ENCODE data around the gene NAGPA. TPM values are rescaled to one million over a fixed set of nuclear protein-coding genes. Genes with fewer than 3 reads are reported as not detected.

Gene NAGPA
- total and polyA plus RNA-seq, 2 of the 8 experiments (the other 6 are each of a cell fraction or from before 2014, with no cell fraction given) = 10.1 to 13.2 TPM

Other genes with a start within 250 kb of the NAGPA start
- not detected in 2 replicates for gene SEPTIN12, start 245.6 kb downstream of the NAGPA start, total RNA-seq (2021; fragmentation: NEBNext Ultra II Directional; extraction: Animal tissue kit (Norgen Biotek cat#: 25700))
- 0.08 and 0.24 TPM in 2 replicates for gene SEPTIN12, start 245.6 kb downstream of the NAGPA start, polyA plus RNA-seq (2011; rRNA removed)
- not detected in 2 replicates for gene SMIM22, start 238.6 kb downstream of the NAGPA start, total RNA-seq (2021; fragmentation: NEBNext Ultra II Directional; extraction: Animal tissue kit (Norgen Biotek cat#: 25700))
- gene SMIM22, start 238.6 kb downstream of the NAGPA start, polyA plus RNA-seq (2011; rRNA removed) = not detected in 2 replicates
- 27.4 and 29.9 TPM in 2 replicates for gene ROGDI, start 231.3 kb downstream of the NAGPA start, total RNA-seq (2021; fragmentation: NEBNext Ultra II Directional; extraction: Animal tissue kit (Norgen Biotek cat#: 25700))
- 68.4 and 95.2 TPM in 2 replicates for gene ROGDI, start 231.3 kb downstream of the NAGPA start, polyA plus RNA-seq (2011; rRNA removed)
- gene GLYR1, start 186.6 kb downstream of the NAGPA start, total RNA-seq (2021; fragmentation: NEBNext Ultra II Directional; extraction: Animal tissue kit (Norgen Biotek cat#: 25700)) = 115 and 120 TPM in 2 replicates
- 50.2 and 60.2 TPM in 2 replicates for gene GLYR1, start 186.6 kb downstream of the NAGPA start, polyA plus RNA-seq (2011; rRNA removed)
- 37.0 and 37.6 TPM in 2 replicates for gene UBN1, start 186.5 kb downstream of the NAGPA start, total RNA-seq (2021; fragmentation: NEBNext Ultra II Directional; extraction: Animal tissue kit (Norgen Biotek cat#: 25700))
- 16.2 and 27.4 TPM in 2 replicates for gene UBN1, start 186.5 kb downstream of the NAGPA start, polyA plus RNA-seq (2011; rRNA removed)
- gene PPL, start 96.8 kb downstream of the NAGPA start, total RNA-seq (2021; fragmentation: NEBNext Ultra II Directional; extraction: Animal tissue kit (Norgen Biotek cat#: 25700)) = 28.8 and 29.5 TPM in 2 replicates
- gene PPL, start 96.8 kb downstream of the NAGPA start, polyA plus RNA-seq (2011; rRNA removed) = 11.3 and 15.8 TPM in 2 replicates
- gene SEC14L5, start 75.6 kb downstream of the NAGPA start, total RNA-seq (2021; fragmentation: NEBNext Ultra II Directional; extraction: Animal tissue kit (Norgen Biotek cat#: 25700)) = 3.0 and 3.2 TPM in 2 replicates
- gene SEC14L5, start 75.6 kb downstream of the NAGPA start, polyA plus RNA-seq (2011; rRNA removed) = 1.9 and 2.1 TPM in 2 replicates
- gene C16orf89, start 32.0 kb upstream of the NAGPA start, total RNA-seq (2021; fragmentation: NEBNext Ultra II Directional; extraction: Animal tissue kit (Norgen Biotek cat#: 25700)) = 6.7 and 10.6 TPM in 2 replicates
- gene C16orf89, start 32.0 kb upstream of the NAGPA start, polyA plus RNA-seq (2011; rRNA removed) = 9.9 and 11.0 TPM in 2 replicates
- 34.8 and 35.7 TPM in 2 replicates for gene ALG1, start 37.9 kb upstream of the NAGPA start, total RNA-seq (2021; fragmentation: NEBNext Ultra II Directional; extraction: Animal tissue kit (Norgen Biotek cat#: 25700))
- 45.7 and 46.5 TPM in 2 replicates for gene ALG1, start 37.9 kb upstream of the NAGPA start, polyA plus RNA-seq (2011; rRNA removed)
- 30.8 and 35.8 TPM in 2 replicates for gene EEF2KMT, start 63.9 kb upstream of the NAGPA start, total RNA-seq (2021; fragmentation: NEBNext Ultra II Directional; extraction: Animal tissue kit (Norgen Biotek cat#: 25700))
- gene EEF2KMT, start 63.9 kb upstream of the NAGPA start, polyA plus RNA-seq (2011; rRNA removed) = 37.0 and 52.6 TPM in 2 replicates

Data from H1 (cell line).